Measurements from ENCODE around the gene MYO1F.

Gene MYO1F

DNA sequence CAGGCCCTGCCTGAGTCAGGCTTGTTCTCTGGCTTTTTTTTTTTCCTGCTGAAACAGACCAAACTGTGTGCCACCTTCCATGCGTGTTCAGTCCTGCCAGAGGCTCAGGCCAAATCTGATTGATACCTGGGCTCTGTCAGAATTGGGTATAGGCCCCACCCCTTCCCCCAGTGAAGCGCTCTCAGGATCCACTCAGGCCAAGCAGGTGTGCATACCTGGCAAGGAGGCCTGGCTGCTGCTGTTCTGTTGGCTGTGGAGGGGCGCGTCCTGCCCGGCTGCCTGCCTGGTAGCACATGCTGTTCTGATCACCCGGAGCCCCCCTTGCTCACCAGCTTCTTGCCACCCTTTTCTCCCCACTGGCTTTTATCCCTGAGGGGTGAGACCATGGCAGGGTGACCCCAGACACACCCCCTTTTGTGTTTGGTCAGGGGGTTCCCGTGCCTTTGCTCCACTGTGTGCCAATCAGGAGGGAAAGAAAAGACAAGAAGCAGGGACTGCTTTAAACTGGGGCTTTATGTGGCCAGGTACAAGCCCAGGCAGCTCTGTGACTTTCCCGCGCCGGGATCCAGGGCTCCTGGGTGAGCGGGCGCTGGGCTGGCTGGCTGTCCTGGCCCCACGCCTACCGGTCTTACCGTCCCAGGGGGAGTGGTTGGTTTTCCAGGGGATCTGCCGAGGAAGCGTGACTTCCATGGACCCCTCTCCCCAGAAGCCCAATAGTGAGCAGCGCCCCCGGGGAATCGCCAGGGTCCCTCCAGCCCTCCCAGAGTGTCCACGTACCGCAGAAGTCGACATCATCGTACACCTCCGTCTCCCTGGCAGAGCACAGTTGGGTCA lies 87.5 kb downstream of the MYO1F start:
- DNase-seq: no peak

DNA sequence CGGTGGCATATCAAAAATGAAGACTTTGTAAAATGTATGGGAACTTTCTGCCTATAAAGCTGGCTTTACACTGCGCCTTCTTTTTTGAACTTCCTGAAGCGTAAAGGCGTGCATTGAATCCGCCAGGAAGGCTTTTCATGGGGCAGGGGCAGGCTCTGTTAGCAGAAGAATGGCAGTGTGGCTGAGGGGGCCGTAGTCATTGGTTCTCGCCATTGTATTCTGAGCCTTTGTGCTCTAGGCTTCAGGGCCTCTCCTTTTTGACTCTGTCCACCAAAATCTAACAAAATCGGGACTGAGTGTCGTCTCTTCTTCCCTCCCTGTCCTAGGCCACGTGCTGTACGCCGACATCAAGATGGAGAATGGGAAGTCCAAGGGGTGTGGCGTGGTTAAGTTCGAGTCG lies 88.9 kb downstream of the MYO1F start:
- no peak for DNase-seq

DNA sequence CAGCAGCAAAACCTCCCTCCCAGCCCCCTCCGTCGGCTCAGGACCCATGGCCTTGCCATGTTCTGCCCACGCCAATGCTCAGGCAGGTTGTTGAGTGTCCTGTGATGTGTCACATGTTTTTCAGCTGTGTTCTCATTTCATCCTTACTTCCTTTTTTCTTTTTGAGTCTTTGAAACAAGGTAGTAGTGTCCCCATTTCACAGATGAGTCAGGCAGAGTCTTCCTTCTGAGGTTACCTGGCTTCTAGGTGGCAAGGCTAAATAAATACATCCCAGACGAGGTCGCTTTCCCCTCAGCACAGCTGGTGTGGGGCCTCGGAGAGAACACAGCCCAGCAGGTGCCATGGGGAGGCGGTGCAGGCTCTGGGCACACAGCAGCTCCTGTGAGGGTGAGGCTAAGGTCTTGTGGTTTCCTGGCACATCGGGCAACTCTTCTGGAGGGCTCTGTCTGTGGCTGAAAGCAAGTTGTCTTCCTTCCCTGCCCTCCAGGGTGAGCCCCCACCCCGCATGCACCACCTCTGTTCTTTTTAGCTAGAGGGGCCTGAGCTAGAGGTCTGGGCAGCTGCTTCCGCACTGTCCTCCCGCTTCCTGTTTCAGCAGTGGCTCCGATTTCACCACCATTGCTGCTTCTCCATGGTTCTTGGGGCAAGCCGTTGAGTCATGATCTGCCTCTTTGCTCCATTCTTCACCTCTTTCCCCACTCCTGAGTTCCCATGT lies 89.9 kb downstream of the MYO1F start:
- no peak for DNase-seq

DNA sequence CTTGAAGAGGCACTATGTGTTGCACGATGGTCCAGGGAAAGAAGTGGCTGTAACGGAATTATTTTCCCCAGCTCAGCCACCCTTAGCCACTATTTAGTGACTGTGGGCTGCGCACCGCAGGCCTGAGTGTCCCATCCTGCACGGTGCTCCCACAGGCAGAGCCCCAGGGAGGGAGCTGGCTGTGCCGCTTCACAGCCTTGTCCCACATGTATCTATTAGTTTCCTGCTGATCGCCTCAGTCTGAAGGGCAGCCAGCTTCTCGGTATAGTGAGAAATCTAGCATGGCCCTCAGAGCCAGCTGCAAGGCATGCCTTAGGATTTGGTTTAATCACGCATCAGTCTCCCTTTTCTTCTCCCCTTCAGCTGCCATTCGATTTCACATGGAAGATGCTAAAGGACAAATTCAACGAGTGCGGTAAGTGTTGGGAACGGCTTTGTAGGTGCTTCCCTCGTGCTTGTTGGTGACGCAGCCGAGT lies 90.5 kb downstream of the MYO1F start:
- DNase-seq: no peak

DNA sequence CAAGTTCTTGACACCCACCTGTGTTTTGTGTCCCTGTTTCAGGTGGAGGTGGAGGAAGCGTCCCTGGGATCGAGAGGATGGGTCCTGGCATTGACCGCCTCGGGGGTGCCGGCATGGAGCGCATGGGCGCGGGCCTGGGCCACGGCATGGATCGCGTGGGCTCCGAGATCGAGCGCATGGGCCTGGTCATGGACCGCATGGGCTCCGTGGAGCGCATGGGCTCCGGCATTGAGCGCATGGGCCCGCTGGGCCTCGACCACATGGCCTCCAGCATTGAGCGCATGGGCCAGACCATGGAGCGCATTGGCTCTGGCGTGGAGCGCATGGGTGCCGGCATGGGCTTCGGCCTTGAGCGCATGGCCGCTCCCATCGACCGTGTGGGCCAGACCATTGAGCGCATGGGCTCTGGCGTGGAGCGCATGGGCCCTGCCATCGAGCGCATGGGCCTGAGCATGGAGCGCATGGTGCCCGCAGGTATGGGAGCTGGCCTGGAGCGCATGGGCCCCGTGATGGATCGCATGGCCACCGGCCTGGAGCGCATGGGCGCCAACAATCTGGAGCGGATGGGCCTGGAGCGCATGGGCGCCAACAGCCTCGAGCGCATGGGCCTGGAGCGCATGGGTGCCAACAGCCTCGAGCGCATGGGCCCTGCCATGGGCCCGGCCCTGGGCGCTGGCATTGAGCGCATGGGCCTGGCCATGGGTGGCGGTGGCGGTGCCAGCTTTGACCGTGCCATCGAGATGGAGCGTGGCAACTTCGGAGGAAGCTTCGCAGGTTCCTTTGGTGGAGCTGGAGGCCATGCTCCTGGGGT lies 91.5 kb downstream of the MYO1F start:
- DNase-seq: no peak

DNA sequence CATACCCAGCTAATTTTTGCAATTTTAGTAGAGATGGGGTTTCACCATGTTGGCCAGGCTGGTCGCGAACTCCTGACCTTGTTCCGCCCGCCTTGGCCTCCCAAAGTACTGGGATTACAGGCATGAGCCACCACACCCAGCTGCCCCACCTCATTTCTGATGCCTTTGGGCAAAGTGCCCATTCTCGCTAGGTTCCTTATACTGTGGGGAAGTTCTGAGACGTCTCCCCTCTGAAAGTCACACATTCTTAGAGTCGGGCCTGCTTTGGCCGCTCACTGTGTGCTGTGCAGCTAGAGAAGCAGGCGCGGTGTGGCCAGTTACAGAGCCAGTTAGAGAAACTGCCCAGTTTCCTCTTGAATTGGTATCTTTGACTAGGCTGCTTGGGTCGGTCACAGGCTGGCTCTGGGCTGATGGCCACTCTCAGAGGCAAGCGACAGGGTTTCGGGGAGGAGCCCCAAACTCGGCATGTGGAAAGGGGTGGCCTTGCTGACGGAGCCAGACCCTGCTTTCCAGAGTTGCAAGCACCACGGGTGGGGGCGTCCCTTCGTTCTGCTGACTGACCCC lies 92.8 kb downstream of the MYO1F start:
- no peak for DNase-seq

DNA sequence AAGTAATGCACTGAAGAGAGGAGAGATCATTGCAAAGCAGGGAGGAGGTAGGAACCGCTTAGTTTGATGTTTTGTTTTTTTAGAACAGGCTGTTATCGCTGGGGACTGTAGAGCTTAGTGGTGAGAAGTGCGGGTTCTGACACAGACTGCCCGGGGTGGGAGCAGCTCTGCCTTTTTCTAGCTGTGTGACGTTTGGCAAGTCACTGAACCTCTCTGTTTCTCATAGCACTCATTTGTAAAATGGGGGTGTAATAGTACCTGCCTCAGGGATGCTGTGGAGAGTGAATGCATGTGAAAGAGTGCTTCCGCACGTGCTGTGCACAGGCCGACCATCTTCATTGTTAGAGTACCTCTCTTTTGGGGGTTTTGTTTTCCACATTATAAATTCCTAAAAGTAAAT lies 94.1 kb downstream of the MYO1F start:
- DNase-seq: no peak

DNA sequence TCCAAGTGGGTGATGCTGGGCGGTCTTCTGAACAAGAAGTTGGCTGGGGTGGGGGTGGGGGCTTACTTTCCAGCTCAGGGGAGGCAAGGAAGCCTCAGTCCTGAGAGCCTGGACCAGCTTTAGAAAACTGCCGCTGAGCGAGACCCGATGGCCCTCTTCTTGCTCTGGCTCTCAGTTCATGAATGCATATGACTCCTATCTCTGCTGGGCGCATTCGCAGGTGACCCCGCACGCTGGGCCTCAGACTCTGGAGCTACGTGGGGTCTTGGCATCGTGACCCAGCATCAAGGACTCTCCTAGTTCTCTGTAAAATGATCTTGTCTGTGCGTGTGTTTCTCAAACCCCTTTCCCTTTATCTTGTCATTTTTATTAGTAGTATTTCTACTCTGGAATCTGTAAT lies 94.5 kb downstream of the MYO1F start:
- DNase-seq: no peak

DNA sequence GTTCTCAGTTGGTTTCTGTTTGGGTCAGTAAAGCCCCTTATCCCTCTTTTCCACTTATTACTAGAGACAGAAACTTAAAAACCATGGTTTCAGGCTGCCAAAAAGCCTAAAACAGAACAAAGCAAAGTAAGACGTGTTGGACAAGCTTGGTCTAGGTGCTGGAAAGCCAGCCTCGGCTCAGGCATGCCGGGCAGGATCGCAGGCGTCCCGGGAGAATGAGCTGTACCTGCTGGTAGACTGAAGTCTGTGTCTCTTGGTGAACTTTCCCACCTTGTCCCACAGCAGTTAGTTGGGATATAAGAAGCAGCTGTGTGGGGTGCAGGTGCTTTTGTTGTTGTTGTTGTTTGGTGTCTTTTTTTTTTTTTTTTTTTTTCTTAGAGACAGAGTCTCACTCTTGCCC lies 95.6 kb downstream of the MYO1F start:
- no peak for DNase-seq

DNA sequence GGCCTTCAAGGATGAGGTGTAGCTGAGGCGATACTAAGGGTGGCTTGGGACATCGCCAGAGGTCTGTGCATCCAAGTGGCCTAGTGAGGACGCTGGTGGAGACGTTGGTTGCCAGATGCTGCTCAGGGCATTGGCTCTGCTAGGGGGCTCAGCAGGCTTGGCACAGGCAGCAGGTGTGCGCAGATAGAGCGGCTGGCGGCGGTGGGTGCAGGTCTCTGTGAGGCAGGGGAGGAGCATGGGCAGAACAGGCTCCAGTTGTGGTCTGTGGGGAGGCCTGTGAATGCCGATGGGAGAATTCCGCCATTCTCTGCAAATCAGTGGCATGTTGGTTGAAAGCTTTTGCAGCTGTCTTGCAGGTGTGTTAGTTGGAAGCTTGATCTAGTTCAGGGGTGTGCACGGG lies 96.0 kb downstream of the MYO1F start:
- DNase-seq: no peak

DNA sequence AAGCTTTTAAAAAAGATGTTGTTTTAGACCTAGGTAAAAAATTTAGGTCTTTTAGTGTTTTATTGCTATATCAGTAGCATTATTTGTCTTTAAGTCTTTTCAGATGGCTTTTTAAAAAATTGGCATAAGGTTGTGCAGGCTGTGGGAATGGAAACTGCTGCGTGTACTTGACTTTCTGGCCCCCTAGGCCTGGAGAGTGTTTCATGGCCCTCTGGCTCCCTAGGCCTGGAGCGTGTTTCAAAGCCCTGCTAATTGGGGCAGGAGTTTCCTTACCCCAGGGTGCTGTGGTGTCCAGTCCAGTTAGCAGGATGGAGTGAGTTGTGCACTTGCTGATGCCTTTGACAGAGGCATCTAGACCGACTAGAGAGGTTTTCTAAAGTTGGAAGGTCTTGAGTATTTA lies 98.6 kb downstream of the MYO1F start:
- no peak for DNase-seq

DNA sequence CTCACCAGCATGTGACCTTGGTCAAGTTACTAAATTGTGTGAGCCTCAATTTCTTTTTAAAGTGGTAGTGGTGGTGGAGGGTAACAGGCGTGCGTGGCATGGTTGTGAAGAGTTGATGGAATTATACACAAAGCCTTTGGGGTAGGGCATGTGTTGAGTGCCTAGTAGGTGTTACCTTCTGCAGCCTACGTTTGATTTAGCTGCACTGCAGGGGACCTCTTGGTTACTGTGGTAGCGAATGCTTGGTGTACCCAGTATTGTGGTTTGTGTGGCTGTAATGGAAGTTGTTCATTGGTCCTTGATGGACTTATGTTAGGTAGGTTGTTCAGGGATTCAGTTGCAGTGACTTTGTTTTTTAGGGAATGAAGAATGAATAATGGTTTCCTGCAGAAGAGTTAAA lies 99.4 kb downstream of the MYO1F start:
- DNase-seq: no peak

DNA sequence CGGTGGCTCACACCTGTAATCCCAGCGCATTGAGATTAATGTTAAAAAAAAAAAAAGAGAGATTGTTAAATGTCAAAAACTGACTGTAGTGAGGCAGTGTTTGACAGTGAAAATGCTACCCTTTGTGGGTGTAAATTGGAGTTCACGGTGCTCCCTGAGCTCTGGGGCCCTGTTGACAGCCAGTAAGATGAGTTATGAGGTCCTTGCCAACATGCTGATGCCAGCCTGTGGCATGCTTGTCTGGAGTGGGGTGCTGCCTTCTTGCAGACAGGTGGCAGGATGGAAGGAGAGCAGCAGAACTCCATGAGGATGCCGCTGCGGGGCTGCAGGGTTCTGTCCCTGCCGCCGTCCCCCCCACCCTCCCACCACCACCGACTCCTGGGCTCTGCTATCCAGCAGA lies 100.7 kb downstream of the MYO1F start:
- no peak for DNase-seq

DNA sequence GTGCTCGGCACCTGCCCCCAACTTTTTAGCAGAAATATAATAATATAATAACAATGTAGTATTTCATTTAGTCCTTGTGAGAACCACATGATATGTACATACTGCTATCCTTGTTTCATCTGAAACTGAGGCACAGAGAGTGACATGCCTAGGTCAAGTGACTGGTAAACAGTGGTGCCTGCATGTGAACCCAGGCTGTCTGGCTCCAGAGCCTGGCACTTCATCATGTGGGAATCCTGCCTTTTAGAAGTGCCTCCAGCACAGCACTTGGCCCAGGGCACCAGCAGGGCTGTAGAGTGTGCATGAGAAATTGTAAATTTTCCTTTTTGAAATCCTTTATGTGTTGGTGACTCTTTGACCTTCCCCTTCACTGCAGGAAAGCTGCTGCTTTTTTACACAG lies 102.2 kb downstream of the MYO1F start:
- no peak for DNase-seq

DNA sequence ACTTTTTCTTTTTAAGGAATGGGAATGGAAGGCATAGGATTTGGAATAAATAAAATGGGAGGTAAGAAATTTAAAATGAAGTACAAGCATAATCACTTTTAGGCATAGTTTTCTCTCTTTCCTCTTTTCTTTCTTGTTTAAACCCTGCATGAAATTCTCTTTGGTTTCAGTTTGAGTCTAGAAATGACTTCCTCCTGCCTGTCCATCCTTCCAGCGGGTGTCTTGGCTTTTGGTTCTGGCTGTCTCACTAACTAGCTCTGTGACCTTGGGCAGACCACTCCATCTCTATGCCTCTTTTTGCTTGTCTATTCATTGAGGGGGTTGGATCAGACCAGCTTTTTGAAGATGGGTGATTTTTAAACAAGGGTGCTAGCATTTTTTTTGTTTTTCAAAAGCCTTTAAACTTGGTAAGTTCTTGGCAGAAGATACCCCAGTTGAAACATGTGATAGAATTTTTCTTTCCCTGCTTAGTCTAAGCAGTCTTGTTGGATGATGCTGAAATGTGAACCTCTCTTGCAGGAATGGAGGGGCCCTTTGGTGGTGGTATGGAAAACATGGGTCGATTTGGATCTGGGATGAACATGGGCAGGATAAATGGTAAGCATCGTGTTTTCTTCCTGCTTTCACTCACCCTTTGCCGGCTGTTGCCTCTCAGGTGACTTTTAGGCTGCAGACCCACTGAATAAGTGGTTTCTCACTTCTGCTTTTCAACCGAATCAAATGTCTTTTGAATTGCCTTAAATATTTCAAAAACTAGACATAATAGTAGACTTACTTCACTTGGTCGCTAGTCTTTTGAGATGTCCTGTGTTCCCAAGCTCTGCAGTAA lies 103.4 kb downstream of the MYO1F start:
- DNase-seq: no peak

Data from kidney glomerular epithelial cell (primary cell).